ENCODE data around the gene FER. TPM values are rescaled to one million over a fixed set of nuclear protein-coding genes. Genes with fewer than 3 reads are reported as not detected.

FER gene
- total and polyA plus RNA-seq, 2 experiments from 2014 or later = 10.6 to 29.4 TPM

GRCh38 chr5:109060378-109061025 lies 312.8 kb downstream of the FER start:
- Histone ChIP-seq H3K9me2 (replicated peaks; ENCODE audit: insufficient read depth) (no peaks in the 10 kb centered on the region), H3K4me1 (ENCODE audit: insufficient read depth) (no peaks in the 10 kb centered on the region), H2AFZ (no peak overlapping the region), H3K27me3 (no peaks in the 10 kb centered on the region), H3K4me2 (no peak overlapping the region), H3K79me2 (no peaks in the 10 kb centered on the region), H3K27ac (no peak overlapping the region), H4K20me1 (ENCODE audit: insufficient read depth, poor library complexity, severe bottlenecking) (no peaks in the 10 kb centered on the region), H3K9me3 (ENCODE audit: low read depth) (no peaks in the 10 kb centered on the region), H3K36me3 (replicated peaks; ENCODE audit: insufficient read depth, low read depth) (no peaks in the 10 kb centered on the region), H3K4me3 (no peak overlapping the region)
- DNase-seq (ENCODE audit: low spot score) = no peak
- WGBS (ENCODE audit: low lambda C conversion rate, missing lambda C conversion rate) = 96% methylated on average over 7 of the region's 7 CpGs
- no peak for TF ChIP-seq EZH2 (IDR thresholded peaks at IDR 0.05; ENCODE audit: borderline replicate concordance)
- TF ChIP-seq CTCF (IDR thresholded peaks at IDR 0.05; ENCODE audit: poor library complexity) = no peak
- no peak for TF ChIP-seq EZH2phosphoT487 (IDR thresholded peaks at IDR 0.05; ENCODE audit: low read depth, severe bottlenecking, unreplicated experiment)

DNA sequence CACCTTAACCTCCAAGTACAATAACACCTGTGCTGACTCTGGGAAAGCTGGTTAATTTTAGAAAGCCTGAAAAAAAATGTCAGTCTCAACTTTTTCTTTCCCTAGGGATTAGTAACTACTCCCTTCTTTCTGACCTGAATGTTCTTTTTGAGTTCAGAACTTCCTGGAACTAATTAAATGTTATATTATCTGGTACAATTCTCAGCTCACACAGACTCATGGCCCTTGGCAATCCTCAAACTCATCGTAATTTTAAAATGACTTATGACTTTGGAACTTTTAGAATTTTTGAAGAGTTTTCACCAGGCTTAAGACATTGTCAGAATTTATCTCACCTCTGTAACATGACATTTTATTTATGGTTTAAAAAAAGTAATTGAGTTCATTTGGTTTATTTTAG lies 315.0 kb downstream of the FER start:
- Histone ChIP-seq H3K9me3 (ENCODE audit: low read depth) (no peaks in the 10 kb centered on the region), H3K9me2 (replicated peaks; ENCODE audit: insufficient read depth) (no peaks in the 10 kb centered on the region), H3K4me3 (no peak overlapping the region), H3K4me2 (no peak overlapping the region), H2AFZ (no peak overlapping the region), H3K79me2 (no peaks in the 10 kb centered on the region), H3K36me3 (replicated peaks; ENCODE audit: insufficient read depth, low read depth) (no peaks in the 10 kb centered on the region), H4K20me1 (ENCODE audit: insufficient read depth, poor library complexity, severe bottlenecking) (no peaks in the 10 kb centered on the region), H3K27me3 (no peaks in the 10 kb centered on the region), H3K27ac (no peak overlapping the region), H3K4me1 (ENCODE audit: insufficient read depth) (no peaks in the 10 kb centered on the region)
- 72% methylated on average over 1 of the region's 1 CpG for WGBS (ENCODE audit: low lambda C conversion rate, missing lambda C conversion rate)
- DNase-seq (ENCODE audit: low spot score) = no peak
- TF ChIP-seq EZH2phosphoT487 (IDR thresholded peaks at IDR 0.05; ENCODE audit: low read depth, severe bottlenecking, unreplicated experiment) (no peak), CTCF (IDR thresholded peaks at IDR 0.05; ENCODE audit: poor library complexity) (no peak), EZH2 (IDR thresholded peaks at IDR 0.05; ENCODE audit: borderline replicate concordance) (no peak)

DNA sequence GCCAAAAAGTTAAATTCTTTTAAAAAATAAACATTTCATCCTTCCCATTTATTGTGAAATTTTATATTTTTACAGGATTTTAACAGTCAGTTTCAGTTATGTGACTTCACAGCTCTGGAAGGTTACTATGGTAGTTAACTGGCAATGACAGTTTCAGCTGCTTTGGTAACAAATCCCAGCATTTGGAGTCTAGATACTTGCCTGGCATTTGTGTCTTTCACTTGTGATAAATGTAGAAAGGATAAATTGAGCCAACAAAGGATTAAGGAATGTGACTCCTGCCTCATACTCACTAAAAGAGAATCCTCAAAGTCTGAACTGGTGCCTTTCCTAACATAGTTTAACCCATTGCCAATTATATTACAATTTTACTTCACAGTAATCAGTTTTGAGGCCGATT lies 315.5 kb downstream of the FER start:
- no peak for TF ChIP-seq EZH2phosphoT487 (IDR thresholded peaks at IDR 0.05; ENCODE audit: low read depth, severe bottlenecking, unreplicated experiment)
- no peak for TF ChIP-seq EZH2 (IDR thresholded peaks at IDR 0.05; ENCODE audit: borderline replicate concordance)
- TF ChIP-seq CTCF (IDR thresholded peaks at IDR 0.05; ENCODE audit: poor library complexity) = no peak
- Histone ChIP-seq H3K9me3 (ENCODE audit: low read depth) (no peaks in the 10 kb centered on the region), H3K4me1 (ENCODE audit: insufficient read depth) (no peaks in the 10 kb centered on the region), H3K9me2 (replicated peaks; ENCODE audit: insufficient read depth) (no peaks in the 10 kb centered on the region), H2AFZ (no peak overlapping the region), H3K27ac (no peak overlapping the region), H3K4me3 (no peak overlapping the region), H3K4me2 (no peak overlapping the region), H3K27me3 (no peaks in the 10 kb centered on the region), H4K20me1 (ENCODE audit: insufficient read depth, poor library complexity, severe bottlenecking) (no peaks in the 10 kb centered on the region), H3K36me3 (replicated peaks; ENCODE audit: insufficient read depth, low read depth) (no peaks in the 10 kb centered on the region), H3K79me2 (no peaks in the 10 kb centered on the region)
- 91% methylated on average over 1 of the region's 1 CpG for WGBS (ENCODE audit: low lambda C conversion rate, missing lambda C conversion rate)
- DNase-seq (ENCODE audit: low spot score) = no peak
